ENCODE measurements around the gene OVCA2.

The OVCA2 gene

GRCh38 chr17:2025622-2026309 lies 16.1 kb upstream of the OVCA2 start (continued):
- no peak for TF ChIP-seq ZNF596 (tag by site-specific recombination; IDR thresholded peaks at IDR 0.05)
- TF ChIP-seq SP3 (tag by site-specific recombination; IDR thresholded peaks at IDR 0.05): no peak; the same call in 1 of the 2 replicates
- peak; percentile 25; the same call in 1 of the 2 replicates for TF ChIP-seq PRDM1 (tag by site-specific recombination; IDR thresholded peaks at IDR 0.05)
- no peak for TF ChIP-seq ZNF791 (tag by site-specific recombination; IDR thresholded peaks at IDR 0.05)
- no peak for TF ChIP-seq ZNF549 (tag by site-specific recombination; IDR thresholded peaks at IDR 0.05)
- no peak for TF ChIP-seq ZNF561 (tag by site-specific recombination; IDR thresholded peaks at IDR 0.05; ENCODE audit: borderline replicate concordance)
- TF ChIP-seq SCRT2 (tag by site-specific recombination; IDR thresholded peaks at IDR 0.05): peak; percentile 92
- TF ChIP-seq, protein P1, sequence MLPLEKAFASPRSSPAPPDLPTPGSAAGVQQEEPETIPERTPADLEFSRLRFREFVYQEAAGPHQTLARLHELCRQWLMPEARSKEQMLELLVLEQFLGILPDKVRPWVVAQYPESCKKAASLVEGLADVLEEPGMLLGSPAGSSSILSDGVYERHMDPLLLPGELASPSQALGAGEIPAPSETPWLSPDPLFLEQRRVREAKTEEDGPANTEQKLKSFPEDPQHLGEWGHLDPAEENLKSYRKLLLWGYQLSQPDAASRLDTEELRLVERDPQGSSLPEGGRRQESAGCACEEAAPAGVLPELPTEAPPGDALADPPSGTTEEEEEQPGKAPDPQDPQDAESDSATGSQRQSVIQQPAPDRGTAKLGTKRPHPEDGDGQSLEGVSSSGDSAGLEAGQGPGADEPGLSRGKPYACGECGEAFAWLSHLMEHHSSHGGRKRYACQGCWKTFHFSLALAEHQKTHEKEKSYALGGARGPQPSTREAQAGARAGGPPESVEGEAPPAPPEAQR (tag by site-specific recombination; IDR thresholded peaks at IDR 0.05): no peak
- no peak for TF ChIP-seq GFI1B (tag by site-specific recombination; IDR thresholded peaks at IDR 0.05)
- no peak for TF ChIP-seq ZFP37 (tag by site-specific recombination; IDR thresholded peaks at IDR 0.05)
- no peak for TF ChIP-seq ZSCAN30 (tag by site-specific recombination; IDR thresholded peaks at IDR 0.05)
- TF ChIP-seq, protein P2, sequence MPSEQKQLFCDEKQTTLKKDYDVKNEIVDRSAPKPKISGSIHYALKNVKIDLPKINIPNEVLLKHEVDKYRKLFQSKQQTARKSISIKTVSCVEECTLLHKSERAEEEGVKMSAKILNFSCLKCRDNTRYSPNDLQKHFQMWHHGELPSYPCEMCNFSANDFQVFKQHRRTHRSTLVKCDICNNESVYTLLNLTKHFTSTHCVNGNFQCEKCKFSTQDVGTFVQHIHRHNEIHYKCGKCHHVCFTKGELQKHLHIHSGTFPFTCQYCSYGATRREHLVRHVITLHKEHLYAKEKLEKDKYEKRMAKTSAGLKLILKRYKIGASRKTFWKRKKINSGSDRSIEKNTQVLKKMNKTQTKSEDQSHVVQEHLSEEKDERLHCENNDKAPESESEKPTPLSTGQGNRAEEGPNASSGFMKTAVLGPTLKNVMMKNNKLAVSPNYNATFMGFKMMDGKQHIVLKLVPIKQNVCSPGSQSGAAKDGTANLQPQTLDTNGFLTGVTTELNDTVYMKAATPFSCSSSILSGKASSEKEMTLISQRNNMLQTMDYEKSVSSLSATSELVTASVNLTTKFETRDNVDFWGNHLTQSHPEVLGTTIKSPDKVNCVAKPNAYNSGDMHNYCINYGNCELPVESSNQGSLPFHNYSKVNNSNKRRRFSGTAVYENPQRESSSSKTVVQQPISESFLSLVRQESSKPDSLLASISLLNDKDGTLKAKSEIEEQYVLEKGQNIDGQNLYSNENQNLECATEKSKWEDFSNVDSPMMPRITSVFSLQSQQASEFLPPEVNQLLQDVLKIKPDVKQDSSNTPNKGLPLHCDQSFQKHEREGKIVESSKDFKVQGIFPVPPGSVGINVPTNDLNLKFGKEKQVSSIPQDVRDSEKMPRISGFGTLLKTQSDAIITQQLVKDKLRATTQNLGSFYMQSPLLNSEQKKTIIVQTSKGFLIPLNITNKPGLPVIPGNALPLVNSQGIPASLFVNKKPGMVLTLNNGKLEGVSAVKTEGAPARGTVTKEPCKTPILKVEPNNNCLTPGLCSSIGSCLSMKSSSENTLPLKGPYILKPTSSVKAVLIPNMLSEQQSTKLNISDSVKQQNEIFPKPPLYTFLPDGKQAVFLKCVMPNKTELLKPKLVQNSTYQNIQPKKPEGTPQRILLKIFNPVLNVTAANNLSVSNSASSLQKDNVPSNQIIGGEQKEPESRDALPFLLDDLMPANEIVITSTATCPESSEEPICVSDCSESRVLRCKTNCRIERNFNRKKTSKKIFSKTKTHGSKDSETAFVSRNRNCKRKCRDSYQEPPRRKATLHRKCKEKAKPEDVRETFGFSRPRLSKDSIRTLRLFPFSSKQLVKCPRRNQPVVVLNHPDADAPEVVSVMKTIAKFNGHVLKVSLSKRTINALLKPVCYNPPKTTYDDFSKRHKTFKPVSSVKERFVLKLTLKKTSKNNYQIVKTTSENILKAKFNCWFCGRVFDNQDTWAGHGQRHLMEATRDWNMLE (tag by site-specific recombination; conservative IDR thresholded peaks at IDR 0.05; ENCODE audit: low read depth): no peak
- TF ChIP-seq ZNF560 (tag by site-specific recombination; IDR thresholded peaks at IDR 0.05; ENCODE audit: borderline replicate concordance): no peak
- TF ChIP-seq ZNF488 (tag by site-specific recombination; IDR thresholded peaks at IDR 0.05): no peak
- no peak for TF ChIP-seq MEIS1 (CRISPR knock-in tag; IDR thresholded peaks at IDR 0.05; ENCODE audit: borderline replicate concordance)
- TF ChIP-seq, protein P3, sequence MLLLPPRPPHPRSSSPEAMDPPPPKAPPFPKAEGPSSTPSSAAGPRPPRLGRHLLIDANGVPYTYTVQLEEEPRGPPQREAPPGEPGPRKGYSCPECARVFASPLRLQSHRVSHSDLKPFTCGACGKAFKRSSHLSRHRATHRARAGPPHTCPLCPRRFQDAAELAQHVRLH (tag by site-specific recombination; IDR thresholded peaks at IDR 0.05): no peak
- no peak for TF ChIP-seq ZNF211 (tag by site-specific recombination; IDR thresholded peaks at IDR 0.05; ENCODE audit: low read depth)
- TF ChIP-seq ZBTB20 (tag by site-specific recombination; IDR thresholded peaks at IDR 0.05): peak; percentile 21; the same call in 1 of the 2 replicates
- TF ChIP-seq, protein P4, sequence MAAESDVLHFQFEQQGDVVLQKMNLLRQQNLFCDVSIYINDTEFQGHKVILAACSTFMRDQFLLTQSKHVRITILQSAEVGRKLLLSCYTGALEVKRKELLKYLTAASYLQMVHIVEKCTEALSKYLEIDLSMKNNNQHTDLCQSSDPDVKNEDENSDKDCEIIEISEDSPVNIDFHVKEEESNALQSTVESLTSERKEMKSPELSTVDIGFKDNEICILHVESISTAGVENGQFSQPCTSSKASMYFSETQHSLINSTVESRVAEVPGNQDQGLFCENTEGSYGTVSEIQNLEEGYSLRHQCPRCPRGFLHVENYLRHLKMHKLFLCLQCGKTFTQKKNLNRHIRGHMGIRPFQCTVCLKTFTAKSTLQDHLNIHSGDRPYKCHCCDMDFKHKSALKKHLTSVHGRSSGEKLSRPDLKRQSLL (tag by site-specific recombination; IDR thresholded peaks at IDR 0.05): no peak
- TF ChIP-seq ZNF529 (tag by site-specific recombination; IDR thresholded peaks at IDR 0.05; ENCODE audit: insufficient replicate concordance): no peak
- no peak for TF ChIP-seq ZNF302 (tag by site-specific recombination; IDR thresholded peaks at IDR 0.05; ENCODE audit: low read depth)
- no peak for TF ChIP-seq ZNF449 (tag by site-specific recombination; IDR thresholded peaks at IDR 0.05)
- TF ChIP-seq ZNF274 (IDR thresholded peaks at IDR 0.05; ENCODE audit: low read length): no peak
- TF ChIP-seq ZNF274 (tag by site-specific recombination; IDR thresholded peaks at IDR 0.05; ENCODE audit: borderline replicate concordance): no peak
- TF ChIP-seq, protein P5, sequence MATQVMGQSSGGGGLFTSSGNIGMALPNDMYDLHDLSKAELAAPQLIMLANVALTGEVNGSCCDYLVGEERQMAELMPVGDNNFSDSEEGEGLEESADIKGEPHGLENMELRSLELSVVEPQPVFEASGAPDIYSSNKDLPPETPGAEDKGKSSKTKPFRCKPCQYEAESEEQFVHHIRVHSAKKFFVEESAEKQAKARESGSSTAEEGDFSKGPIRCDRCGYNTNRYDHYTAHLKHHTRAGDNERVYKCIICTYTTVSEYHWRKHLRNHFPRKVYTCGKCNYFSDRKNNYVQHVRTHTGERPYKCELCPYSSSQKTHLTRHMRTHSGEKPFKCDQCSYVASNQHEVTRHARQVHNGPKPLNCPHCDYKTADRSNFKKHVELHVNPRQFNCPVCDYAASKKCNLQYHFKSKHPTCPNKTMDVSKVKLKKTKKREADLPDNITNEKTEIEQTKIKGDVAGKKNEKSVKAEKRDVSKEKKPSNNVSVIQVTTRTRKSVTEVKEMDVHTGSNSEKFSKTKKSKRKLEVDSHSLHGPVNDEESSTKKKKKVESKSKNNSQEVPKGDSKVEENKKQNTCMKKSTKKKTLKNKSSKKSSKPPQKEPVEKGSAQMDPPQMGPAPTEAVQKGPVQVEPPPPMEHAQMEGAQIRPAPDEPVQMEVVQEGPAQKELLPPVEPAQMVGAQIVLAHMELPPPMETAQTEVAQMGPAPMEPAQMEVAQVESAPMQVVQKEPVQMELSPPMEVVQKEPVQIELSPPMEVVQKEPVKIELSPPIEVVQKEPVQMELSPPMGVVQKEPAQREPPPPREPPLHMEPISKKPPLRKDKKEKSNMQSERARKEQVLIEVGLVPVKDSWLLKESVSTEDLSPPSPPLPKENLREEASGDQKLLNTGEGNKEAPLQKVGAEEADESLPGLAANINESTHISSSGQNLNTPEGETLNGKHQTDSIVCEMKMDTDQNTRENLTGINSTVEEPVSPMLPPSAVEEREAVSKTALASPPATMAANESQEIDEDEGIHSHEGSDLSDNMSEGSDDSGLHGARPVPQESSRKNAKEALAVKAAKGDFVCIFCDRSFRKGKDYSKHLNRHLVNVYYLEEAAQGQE (tag by site-specific recombination; IDR thresholded peaks at IDR 0.05): no peak
